HUES48 (cell line): Measurements from ENCODE around the gene ARHGAP44.

Experiments
- H3K27ac ChIP-seq: one replicate; pipeline ENCODE4 v1.7.0; 2013; ENCODE audit warnings: low read depth, low read length, inconsistent platforms
- H3K27me3 ChIP-seq: 2 replicates; pipeline ENCODE4 v1.6.1; 2013; ENCODE audit warnings: mild to moderate bottlenecking, low read length; ENCODE audit not compliant: control insufficient read depth, insufficient read depth
- H3K36me3 ChIP-seq: 2 replicates; pipeline ENCODE4 v1.6.1; 2013; ENCODE audit warnings: low read length; ENCODE audit not compliant: control insufficient read depth, insufficient read depth
- H3K4me1 ChIP-seq: 2 replicates; pipeline ENCODE4 v1.6.1; 2013; ENCODE audit warnings: mild to moderate bottlenecking, low read length; ENCODE audit not compliant: control insufficient read depth, insufficient read depth
- H3K4me3 ChIP-seq: 2 replicates; pipeline ENCODE4 v1.5.1; 2013; ENCODE audit warnings: mild to moderate bottlenecking, low read depth, low read length
- H3K9ac ChIP-seq: 2 replicates; pipeline ENCODE4 v1.6.1; 2013; ENCODE audit warnings: mild to moderate bottlenecking, low read depth, low read length, moderate library complexity
- H3K9me3 ChIP-seq: 2 replicates; pipeline ENCODE4 v1.6.1; 2013; ENCODE audit warnings: low read length; ENCODE audit not compliant: control insufficient read depth, insufficient read depth

ARHGAP44 gene

DNA sequence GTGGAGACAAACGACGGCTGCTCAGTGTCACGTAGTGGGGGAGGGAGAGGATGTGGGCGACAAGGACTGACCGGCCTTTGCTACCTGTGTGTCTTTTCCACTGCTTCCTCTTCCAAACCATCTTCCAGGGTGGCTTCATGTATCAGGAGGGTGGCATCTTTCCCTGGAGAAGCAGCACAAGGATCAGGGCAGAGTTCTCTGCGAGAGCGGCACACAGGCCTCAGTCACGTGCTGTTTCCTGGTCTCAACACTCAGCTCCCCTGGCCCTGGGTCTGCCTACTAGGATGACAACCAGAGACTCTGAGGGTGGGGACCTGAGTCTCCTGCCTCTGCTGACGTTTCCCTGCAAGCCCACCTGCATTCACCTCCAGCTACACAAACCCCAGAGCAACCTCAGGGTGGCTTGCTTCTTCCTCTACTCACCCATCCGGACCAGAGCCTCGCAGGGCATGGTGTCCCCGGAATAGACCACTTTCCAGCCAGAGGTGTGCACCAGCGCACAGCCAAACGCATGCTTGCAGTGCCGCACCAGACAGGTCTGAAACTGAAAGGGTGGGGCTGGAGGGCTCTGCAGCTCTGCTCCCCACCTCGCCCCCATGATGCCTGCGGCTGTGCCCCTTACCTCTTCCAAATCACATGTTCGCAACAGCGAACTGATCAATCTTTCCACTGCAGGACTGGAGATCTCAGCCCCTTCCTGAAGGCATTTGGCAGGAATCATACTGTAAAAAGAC, 205.2 kb downstream of the ARHGAP44 start:
- Histone ChIP-seq H3K4me1 (no peaks in the 10 kb centered on the region), H3K27me3 (no peaks in the 10 kb centered on the region), H3K9me3 (no peaks in the 10 kb centered on the region), H3K9ac (no peak overlapping the region), H3K4me3 (no peak overlapping the region), H3K36me3 (peaks cover 100% of the 10 kb centered on the region), H3K27ac (no peak overlapping the region)

DNA sequence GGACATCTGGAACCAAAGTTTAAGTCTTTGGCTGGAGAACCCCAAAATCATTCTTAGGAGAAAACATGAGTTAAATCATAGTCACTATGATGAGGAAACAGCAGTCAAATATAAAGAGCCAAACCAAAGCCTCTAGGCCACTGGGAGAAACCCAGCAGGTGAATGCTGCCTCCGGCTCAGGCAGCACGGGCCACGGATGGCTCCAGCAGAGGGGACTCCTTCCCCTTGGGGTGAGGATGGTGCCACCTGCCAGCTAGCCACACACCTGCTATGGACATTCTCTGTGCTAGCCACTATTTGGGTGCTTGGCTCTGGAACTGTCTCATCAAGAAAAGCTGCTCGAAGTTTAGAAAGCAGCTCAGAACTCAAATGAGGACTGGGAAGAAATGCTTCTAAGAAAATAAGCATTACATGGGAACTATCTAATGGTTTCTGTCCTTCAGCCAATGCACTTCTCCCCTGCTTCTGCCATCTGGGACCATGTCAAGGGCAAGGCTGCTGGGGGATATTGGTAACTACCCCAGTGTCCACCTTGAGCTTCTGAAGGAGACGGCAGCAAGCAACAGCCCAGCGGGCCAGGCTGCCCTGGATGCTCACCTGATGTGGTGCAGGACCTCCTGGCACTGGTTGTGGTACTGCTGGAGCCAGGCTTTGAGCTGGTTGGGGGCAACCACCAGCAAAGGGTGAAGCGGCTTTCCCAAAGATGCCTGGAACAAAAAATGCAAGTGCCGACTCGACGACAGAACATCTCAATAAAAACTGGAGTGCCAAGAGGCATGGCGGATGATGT, 206.0 kb downstream of the ARHGAP44 start:
- Histone ChIP-seq H3K27ac (no peak overlapping the region), H3K9ac (no peak overlapping the region), H3K36me3 (peaks cover 99% of the 10 kb centered on the region), H3K4me3 (no peak overlapping the region), H3K4me1 (no peaks in the 10 kb centered on the region), H3K27me3 (no peaks in the 10 kb centered on the region), H3K9me3 (no peaks in the 10 kb centered on the region)

- H3K9me3 ChIP-seq = no peaks in the 10 kb centered on the region
- no peak overlapping the region for H3K27ac ChIP-seq
- H3K27me3 ChIP-seq = no peaks in the 10 kb centered on the region
- no peak overlapping the region for H3K9ac ChIP-seq
- H3K36me3 ChIP-seq = peaks cover 99% of the 10 kb centered on the region
- H3K4me3 ChIP-seq = no peak overlapping the region
- no peaks in the 10 kb centered on the region for H3K4me1 ChIP-seq
Observed at GRCh38 chr17:12995896-12996295, 206.6 kb downstream of the ARHGAP44 start.

- peaks cover 97% of the 10 kb centered on the region for H3K36me3 ChIP-seq
Observed at GRCh38 chr17:12996357-12996756, 207.1 kb downstream of the ARHGAP44 start.

DNA sequence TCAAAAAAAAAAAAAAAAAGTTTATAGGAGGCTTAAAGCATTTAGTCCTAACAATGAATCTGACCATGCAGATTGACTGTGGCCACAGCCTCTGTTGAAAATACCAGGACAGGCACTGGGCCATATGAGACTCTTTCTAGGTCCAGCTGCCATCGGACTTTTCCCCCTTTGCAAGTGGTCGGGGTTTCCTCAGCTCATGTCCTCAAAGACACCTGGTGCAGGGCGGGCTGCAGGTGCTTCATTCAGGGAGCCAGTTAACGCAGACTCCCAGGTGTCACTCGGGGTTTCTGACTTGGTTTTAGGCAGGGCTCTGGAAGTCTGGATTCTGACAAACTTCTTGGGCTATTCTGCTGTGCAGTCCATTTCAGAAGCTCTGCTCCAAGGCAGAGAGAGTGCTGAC, 207.6 kb downstream of the ARHGAP44 start:
- Histone ChIP-seq H3K9ac (no peak overlapping the region), H3K4me1 (no peaks in the 10 kb centered on the region), H3K36me3 (peaks cover 97% of the 10 kb centered on the region), H3K9me3 (no peaks in the 10 kb centered on the region), H3K27ac (no peak overlapping the region), H3K4me3 (no peak overlapping the region), H3K27me3 (no peaks in the 10 kb centered on the region)

More at GRCh38 chr17:12996357-12996756, 207.1 kb downstream of the ARHGAP44 start:
- Histone ChIP-seq H3K27me3 (no peaks in the 10 kb centered on the region), H3K9ac (no peak overlapping the region), H3K4me3 (no peak overlapping the region), H3K9me3 (no peaks in the 10 kb centered on the region), H3K27ac (no peak overlapping the region), H3K4me1 (no peaks in the 10 kb centered on the region)

DNA sequence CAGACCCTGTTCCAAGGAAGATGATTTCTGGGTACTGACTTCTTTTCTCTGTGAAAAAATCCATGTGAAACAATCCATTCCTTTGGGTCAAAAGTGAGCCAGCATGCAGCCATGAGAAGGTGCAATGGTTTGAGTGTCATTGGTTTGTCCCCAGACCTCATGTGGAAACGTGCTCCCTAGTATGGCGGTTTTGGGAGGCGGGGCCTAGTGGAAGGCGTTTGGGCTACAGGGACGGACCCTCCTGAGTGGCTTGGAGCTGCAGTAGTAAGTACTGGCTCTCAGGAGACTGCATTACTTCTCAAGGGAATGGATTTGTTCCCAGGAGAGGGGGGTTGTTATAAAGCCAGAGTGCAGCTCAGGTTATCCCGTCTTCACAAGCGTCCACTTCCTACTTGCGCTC, 209.2 kb downstream of the ARHGAP44 start:
- no peaks in the 10 kb centered on the region for H3K9me3 ChIP-seq
- no peak overlapping the region for H3K27ac ChIP-seq
- peaks cover 97% of the 10 kb centered on the region for H3K36me3 ChIP-seq
- no peaks in the 10 kb centered on the region for H3K4me1 ChIP-seq
- H3K9ac ChIP-seq = no peak overlapping the region
- H3K27me3 ChIP-seq = no peaks in the 10 kb centered on the region
- H3K4me3 ChIP-seq = no peak overlapping the region

DNA sequence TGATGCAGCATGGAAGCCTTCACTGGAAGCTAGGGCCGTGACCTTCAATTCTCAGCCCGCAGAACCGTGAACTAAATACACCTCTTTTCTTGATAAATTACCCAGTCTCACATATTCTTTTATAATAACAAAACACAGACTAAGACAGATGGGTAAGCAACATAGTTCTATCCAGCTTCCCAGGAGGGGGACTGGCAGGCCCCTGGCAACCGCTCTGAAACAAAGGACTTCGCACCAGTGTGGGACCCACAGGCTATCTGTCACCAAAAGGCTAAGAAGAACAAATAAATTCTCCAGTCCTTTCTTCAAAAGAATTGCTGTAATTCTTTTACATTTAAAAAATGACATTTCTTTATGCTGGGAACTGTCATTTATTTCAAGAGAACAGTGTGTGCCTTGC, 209.6 kb downstream of the ARHGAP44 start:
- H3K27me3 ChIP-seq = no peaks in the 10 kb centered on the region
- no peak overlapping the region for H3K4me3 ChIP-seq
- no peak overlapping the region for H3K9ac ChIP-seq
- no peaks in the 10 kb centered on the region for H3K4me1 ChIP-seq
- H3K36me3 ChIP-seq = peaks cover 97% of the 10 kb centered on the region
- no peak overlapping the region for H3K27ac ChIP-seq
- no peaks in the 10 kb centered on the region for H3K9me3 ChIP-seq

DNA sequence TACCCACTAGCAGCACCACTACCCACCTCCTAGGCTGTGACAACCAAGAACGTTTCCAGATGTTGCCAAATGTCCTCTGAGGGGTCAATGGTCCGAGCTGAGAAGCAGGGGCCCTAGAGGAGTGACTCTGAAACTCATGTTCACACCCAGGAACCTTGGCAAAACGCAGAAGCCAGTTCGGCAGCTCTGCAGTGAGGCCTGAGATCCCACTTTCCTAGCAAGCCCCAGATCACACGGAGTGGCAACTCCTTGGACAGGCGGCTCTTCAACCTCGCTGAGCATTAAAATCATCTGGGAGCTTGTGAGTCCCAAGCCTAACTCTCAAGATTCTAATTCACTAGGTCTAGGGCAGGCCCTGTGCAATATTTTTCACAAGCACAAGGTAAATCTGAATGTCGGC, 211.3 kb downstream of the ARHGAP44 start:
- Histone ChIP-seq H3K4me1 (no peaks in the 10 kb centered on the region), H3K9ac (no peak overlapping the region), H3K9me3 (no peaks in the 10 kb centered on the region), H3K4me3 (no peak overlapping the region), H3K36me3 (peaks cover 97% of the 10 kb centered on the region), H3K27me3 (no peaks in the 10 kb centered on the region), H3K27ac (no peak overlapping the region)

DNA sequence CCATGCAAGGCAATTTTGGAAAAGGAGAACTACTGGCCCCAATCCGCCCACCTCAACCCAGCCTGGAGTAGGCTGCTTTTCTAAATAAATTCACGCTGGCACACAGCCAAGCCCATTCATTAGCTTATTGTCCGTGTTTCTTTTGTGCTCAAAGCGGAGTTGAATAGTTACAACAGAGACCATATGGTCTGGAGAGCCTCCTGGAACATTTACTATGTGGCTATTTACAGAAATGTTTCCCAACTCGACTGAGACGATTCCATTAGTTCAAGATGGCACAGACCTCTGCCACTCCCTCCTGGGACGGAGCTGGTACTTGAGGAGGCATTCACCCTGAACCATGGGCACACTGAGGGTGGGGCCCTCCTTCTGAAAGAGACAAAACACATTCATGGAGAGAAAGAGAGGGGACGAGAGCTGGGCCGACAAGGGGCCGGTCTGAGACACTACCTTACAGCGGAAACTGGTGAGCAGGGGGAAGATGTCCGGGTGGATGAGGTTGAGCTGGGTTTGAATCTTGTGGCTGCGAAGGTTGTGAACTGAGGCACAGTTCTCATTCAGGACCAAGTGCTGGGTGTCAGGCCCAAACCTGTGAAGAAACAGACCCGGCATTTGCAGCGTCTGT, 212.8 kb downstream of the ARHGAP44 start:
- no peak overlapping the region for H3K4me3 ChIP-seq
- no peaks in the 10 kb centered on the region for H3K27me3 ChIP-seq
- peaks cover 95% of the 10 kb centered on the region for H3K36me3 ChIP-seq
- no peak overlapping the region for H3K9ac ChIP-seq
- no peaks in the 10 kb centered on the region for H3K4me1 ChIP-seq
- H3K27ac ChIP-seq = no peak overlapping the region
- no peaks in the 10 kb centered on the region for H3K9me3 ChIP-seq

DNA sequence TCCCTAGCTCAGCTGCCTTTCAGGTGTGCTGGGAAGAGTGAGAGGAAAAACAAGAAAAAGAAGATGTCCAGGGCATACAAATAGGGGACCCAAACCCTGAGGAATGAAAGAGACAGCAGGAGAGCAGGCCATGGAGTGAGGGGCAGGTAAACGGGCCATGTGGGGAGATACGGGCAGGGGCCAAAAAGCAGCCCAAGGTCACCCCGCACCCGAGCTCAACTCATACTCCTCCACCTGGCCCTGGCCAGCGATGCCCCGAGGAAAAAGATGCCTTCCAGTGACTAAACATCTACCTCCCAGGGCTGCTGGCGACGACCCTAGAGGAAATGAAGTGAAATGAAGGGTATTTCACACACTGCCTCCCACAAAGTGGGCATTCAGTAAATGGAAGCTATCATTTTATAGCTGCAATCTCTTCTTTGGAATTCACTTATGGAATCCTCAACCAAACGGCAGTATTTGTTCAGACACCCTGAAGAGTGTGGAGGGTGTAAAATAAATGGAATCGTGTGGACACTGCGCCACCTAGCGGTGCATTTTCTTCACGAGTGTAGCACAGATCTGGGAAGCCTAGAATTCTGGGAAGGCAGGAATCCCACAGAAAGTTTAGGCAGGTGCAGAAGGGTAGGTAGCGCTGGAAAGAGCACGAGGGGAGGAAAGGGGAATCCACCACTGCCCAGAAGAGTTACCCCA, 213.6 kb downstream of the ARHGAP44 start:
- H3K27ac ChIP-seq = no peak overlapping the region
- H3K27me3 ChIP-seq = no peaks in the 10 kb centered on the region
- H3K36me3 ChIP-seq = peaks cover 95% of the 10 kb centered on the region
- H3K9ac ChIP-seq = no peak overlapping the region
- H3K4me1 ChIP-seq = no peaks in the 10 kb centered on the region
- no peaks in the 10 kb centered on the region for H3K9me3 ChIP-seq
- H3K4me3 ChIP-seq = no peak overlapping the region
